HEK293 (cell line): ENCODE data around the gene NF2.

Experiments used
- CTCF ChIA-PET: fragments of 350-600 bp; formaldehyde crosslinking; extraction: SDS; loops from one replicate; lab custom pipeline; 2021; ENCODE audit warnings: antibody characterized with exemption; lab: Yijun Ruan, JAX
- POLR2A ChIA-PET: fragments of 300-600 bp; formaldehyde crosslinking; extraction: SDS; loops from one replicate; lab custom pipeline; 2020; ENCODE audit warnings: antibody characterized with exemption, inconsistent platforms; lab: Yijun Ruan, JAX
- H3K27ac ChIP-seq: fragments of 200-500 bp; sonication (Bioruptor generic); 2 replicates; pipeline ENCODE4 v1.5.1; 2014; ENCODE audit warnings: low read depth, low read length, control low read depth, inconsistent platforms; ENCODE audit errors: extremely low read depth
- H3K36me3 ChIP-seq, 2 experiments: fragments of 200-500 bp in 1 of 2; sonication (Bioruptor generic) in 1 of 2; 1 replicate in 1 of 2; 2 replicates in 1 of 2; pipeline ENCODE4 v1.5.1; 2014 to 2017; ENCODE audit warnings: inconsistent platforms in 2 of 2, low read length in 2 of 2; ENCODE audit not compliant: control insufficient read depth in 2 of 2, insufficient read depth in 1 of 2
- H3K4me1 ChIP-seq: fragments of 200-500 bp; sonication (Bioruptor generic); 2 replicates; pipeline ENCODE4 v1.5.1; 2014; ENCODE audit warnings: mild to moderate bottlenecking, low read length, inconsistent platforms; ENCODE audit not compliant: control insufficient read depth, insufficient read depth
- H3K4me3 ChIP-seq: 2 replicates; pipeline ENCODE4 v1.5.1; 2011; ENCODE audit warnings: low read depth, mild to moderate bottlenecking, control low read depth, low read length, moderate library complexity
- H3K9me3 ChIP-seq: fragments of 200-500 bp; sonication (Bioruptor generic); 2 replicates; pipeline ENCODE4 v1.5.1; 2014; ENCODE audit warnings: low read depth, low read length, inconsistent platforms; ENCODE audit not compliant: control insufficient read depth, insufficient read depth
- BCL11B ChIP-seq: fragments of 450-650 bp; formaldehyde crosslinking; IDR thresholded peaks from 2 replicates; pipeline ENCODE4 v1.5.1; 2016; ENCODE audit warnings: low read depth, missing biosample characterization, missing genetic modification characterization
- PRDM10 ChIP-seq: fragments of 450-650 bp; formaldehyde crosslinking; IDR thresholded peaks from 2 replicates; pipeline ENCODE4 v1.5.1; 2016; ENCODE audit warnings: missing biosample characterization, missing genetic modification characterization
- PRDM6 ChIP-seq: fragments of 450-650 bp; formaldehyde crosslinking; IDR thresholded peaks from 2 replicates; pipeline ENCODE4 v1.5.1; 2017; ENCODE audit warnings: missing biosample characterization, missing genetic modification characterization
- SETDB1 ChIP-seq: IDR thresholded peaks from one replicate; pipeline ENCODE4 v1.6.1; 2017; ENCODE audit warnings: mild to moderate bottlenecking, low read length, moderate library complexity, mixed read lengths; ENCODE audit not compliant: insufficient read length
- ZBTB21 ChIP-seq: fragments of 450-650 bp; formaldehyde crosslinking; IDR thresholded peaks from 2 replicates; pipeline ENCODE4 v1.5.1; 2017; ENCODE audit warnings: missing biosample characterization, missing genetic modification characterization
- ZBTB44 ChIP-seq: fragments of 450-650 bp; IDR thresholded peaks from 2 replicates; pipeline ENCODE4 v1.5.1; 2018; ENCODE audit warnings: missing biosample characterization, mild to moderate bottlenecking, missing genetic modification characterization
- ZNF423 ChIP-seq: fragments of 450-650 bp; formaldehyde crosslinking; IDR thresholded peaks from 2 replicates; pipeline ENCODE4 v1.5.1; 2016; ENCODE audit warnings: missing biosample characterization, missing genetic modification characterization
- ZNF544 ChIP-seq: fragments of 450-650 bp; formaldehyde crosslinking; IDR thresholded peaks from 2 replicates; pipeline ENCODE4 v1.5.0; 2017; ENCODE audit warnings: missing biosample characterization, missing genetic modification characterization
- ZNF654 ChIP-seq: fragments of 450-650 bp; formaldehyde crosslinking; IDR thresholded peaks from 2 replicates; pipeline ENCODE4 v1.5.1; 2016; ENCODE audit warnings: low read depth, missing biosample characterization, missing genetic modification characterization
- ZNF658 ChIP-seq: fragments of 450-650 bp; formaldehyde crosslinking; IDR thresholded peaks from 2 replicates; pipeline ENCODE4; 2016; ENCODE audit warnings: missing biosample characterization, missing genetic modification characterization
- ZNF777 ChIP-seq: fragments of 450-650 bp; formaldehyde crosslinking; IDR thresholded peaks from 2 replicates; pipeline ENCODE4 v1.5.1; 2017; ENCODE audit warnings: missing biosample characterization, missing genetic modification characterization, borderline replicate concordance

The NF2 gene

GRCh38 chr22:29739346-29739875, 136.0 kb downstream of the NF2 start:
- Histone ChIP-seq H3K4me3 (no peak overlapping the region), H3K27ac (no peak overlapping the region), H3K36me3 (peaks cover 0 to 24% of the 10 kb centered on the region in 2 experiments; a peak in 2 of 3 replicates), H3K4me1 (no peaks in the 10 kb centered on the region), H3K9me3 (no peaks in the 10 kb centered on the region)
- CTCF ChIA-PET, result interaction anchor here (0.6 kb wide), 2 partner anchors 114 to 1240 kb away, joined by 3 read pairs; no protein-coding TSS in a partner anchor
- POLR2A ChIA-PET, result no interaction called here
- TF ChIP-seq ZNF654 (tag by site-specific recombination), result no peak
- TF ChIP-seq ZNF423 (tag by site-specific recombination), result no peak
- TF ChIP-seq PRDM6 (tag by site-specific recombination), result no peak

GRCh38 chr22:29740216-29740615, 136.8 kb downstream of the NF2 start:
- ChIA-PET CTCF (interaction anchor here (0.6 kb wide), 2 partner anchors 68 to 606 kb away, joined by 3 to 4 read pairs; no protein-coding TSS in a partner anchor), POLR2A (no interaction called here)

More at GRCh38 chr22:29740216-29740615, 136.8 kb downstream of the NF2 start:
- Histone ChIP-seq H3K9me3 (no peaks in the 10 kb centered on the region), H3K27ac (no peak overlapping the region), H3K36me3 (peaks cover 0 to 29% of the 10 kb centered on the region in 2 experiments; a peak in 2 of 3 replicates), H3K4me3 (no peak overlapping the region), H3K4me1 (no peaks in the 10 kb centered on the region)
- TF ChIP-seq PRDM10 (tag by site-specific recombination) (no peak), ZBTB44 (tag by site-specific recombination) (no peak), BCL11B (tag by site-specific recombination) (no peak), SETDB1 (no peak), ZNF777 (tag by site-specific recombination) (no peak), ZBTB21 (tag by site-specific recombination) (no peak), ZNF544 (tag by site-specific recombination) (no peak), ZNF658 (no peak)
